ENCODE results near the gene PKP4.
"Not testable (repeated sequence)": the region's sequence is repeated elsewhere in the genome, so short reads cannot be mapped to it uniquely, and the experiment has no call there.

PKP4 gene

DNA sequence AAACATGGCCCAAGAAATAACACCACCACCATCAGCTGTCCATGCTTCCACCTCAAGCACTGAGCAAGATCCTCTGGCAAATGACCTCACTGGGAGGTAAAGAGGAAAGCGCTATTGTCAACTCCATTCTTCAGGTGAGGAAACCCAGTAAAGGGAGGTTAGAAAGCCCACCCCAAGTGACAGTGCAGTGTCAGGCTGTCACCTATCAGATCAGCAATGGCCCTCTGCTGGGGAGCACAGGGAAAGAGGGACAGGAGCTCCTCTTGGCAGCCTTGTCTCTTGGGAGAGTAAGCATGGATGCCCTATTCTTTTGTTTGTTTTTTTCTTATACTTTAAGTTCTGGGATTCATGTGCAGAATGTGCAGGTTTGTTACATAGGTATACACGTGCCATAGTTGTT, 234.1 kb downstream of the PKP4 start:
- DNase-seq = no peak

DNA sequence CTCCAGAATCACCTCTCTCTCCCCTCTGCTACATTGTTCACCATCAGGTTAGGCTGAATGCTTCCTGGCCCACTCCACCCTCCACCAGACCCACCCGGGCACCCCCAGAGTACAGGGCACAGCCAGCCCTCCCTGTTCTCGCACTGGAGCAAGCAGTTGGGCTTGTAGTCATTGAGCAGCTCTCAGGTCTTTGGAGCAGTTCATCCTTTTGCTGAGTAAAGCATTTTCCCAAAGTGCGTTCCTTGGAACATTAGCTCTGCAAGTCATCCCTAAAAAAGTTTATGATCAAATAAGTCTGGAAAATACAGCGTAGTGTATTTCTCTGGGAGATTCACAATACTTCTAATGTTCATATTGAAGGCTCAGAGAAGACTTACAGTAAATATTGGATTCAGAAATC, 234.9 kb downstream of the PKP4 start:
- DNase-seq = no peak

DNA sequence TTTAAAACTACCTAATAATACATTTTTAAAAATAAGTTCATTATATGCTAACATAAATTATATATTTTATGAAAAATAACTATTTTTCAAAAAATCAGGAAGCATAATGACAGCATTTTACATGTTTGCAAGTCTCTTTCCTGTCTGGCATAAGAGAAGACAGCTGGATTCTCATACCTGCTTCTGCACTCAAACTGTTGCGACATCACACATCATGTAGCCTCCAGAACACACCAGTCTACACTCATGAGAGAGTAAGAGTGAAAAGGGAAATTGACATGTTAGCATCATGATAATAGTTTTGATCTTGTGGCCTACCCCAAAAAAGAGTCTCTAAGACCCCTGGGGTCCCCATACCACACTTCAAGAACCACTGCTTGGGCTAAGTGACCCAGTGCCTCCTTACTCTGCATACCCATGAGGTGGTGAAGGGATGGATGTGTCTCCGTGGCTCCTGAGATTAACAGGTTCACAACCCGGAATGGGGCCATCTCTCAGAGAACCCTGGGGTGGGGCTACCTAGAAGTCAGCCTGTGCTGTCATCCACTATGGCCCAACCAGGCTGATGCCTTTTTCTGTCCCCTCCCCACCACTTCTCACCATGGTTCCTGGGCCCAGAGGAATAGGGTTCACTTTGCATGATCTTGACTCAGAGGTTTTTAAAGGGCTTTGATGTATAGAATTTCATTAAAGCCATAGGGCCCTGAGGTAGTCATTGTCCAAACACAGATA, 235.8 kb downstream of the PKP4 start:
- peak; percentile 5 for DNase-seq

DNA sequence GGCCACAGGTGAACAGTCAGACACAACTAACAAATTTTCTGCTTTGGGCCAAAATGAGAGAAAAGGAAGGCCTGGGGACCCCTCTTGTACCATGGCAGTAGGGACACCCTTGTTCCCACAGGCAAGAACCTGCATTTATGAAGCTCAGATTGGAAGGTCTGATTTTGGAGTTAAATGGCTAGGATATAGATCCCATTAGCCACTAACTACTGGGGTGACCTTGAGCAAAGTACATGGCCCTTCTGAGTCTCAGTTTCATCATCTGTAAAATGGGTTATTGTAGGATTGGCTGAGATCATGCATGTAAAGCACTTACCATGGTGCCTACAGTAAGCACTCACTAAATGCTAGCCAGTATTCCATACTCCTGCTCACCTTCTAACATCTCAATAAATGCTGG, 236.7 kb downstream of the PKP4 start:
- DNase-seq = no peak

DNA sequence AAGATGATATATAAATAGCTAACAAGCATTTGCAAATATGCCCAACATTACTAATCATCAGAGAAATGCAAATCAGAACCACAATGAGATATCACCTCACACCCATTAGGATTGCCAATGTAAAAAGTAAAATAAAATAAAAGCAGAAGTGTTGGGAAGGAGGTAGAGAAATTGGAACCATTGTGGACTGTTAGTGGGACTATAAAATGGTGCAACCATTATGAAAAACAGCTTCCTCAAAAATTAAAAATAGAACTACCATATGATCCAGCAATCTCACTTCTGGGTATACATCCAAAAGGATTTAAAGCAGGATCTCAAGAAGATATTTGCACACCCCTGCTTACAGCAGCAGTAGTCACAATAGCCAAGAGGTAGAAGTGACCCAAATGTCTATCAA, 238.6 kb downstream of the PKP4 start:
- DNase-seq = peak; percentile 70

DNA sequence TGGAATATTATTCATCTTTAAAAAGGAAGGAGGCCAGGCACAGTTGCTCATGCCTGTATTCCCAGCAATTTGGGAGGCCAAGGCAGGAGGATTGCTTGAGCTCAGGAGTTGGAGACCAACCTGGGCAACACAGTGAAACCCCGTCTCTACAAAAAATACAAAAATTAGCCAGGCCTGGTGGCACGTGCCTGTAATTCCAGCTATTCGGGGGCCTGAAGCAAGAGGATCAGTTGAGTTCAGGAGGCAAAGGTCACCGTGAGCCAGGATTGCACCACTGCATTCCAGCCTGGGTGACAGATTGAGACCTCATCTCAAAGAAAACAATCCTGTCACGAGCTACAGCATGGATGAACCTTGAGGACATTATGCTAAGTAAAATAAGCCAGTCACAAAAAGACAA, 239.0 kb downstream of the PKP4 start:
- DNase-seq = not testable (repeated sequence)

DNA sequence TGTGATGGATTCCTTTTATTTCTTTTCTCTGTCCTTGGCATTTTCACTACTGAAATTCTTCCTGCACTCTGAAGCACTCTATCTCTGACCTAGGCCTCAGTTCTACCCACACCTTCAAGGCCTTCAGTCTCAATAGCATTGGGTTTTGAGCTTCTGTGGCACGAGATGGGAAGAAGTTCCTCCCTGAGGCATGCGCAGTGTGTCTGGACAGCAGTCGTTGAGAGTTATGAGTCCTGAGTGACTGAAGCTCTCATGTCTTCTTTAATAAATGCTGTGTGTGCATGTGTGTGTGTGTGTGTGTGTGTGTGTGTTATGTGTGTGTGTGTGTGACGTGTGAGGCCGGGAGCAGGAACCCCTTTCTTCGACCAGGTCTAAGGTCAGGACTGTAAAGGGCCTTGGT, 242.6 kb downstream of the PKP4 start:
- no peak for DNase-seq

DNA sequence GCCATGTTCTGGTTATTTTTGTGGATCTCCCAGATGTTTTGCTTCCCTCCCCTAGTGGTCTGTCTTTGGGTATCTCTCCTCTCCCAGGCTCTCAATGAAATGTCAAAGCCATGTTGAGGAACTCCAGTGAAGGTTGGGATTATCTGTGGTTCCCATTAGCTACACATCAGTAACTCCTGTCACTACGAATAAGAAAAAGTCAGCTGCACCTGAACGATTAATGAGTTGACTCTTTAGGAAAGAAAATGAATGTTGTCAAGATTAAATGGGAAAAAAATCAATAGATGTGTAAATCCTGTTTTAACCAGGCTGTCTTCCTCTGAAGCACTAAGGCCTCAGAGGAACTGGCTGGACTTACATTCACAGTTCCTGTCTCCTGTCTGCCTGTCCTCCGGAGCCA, 244.3 kb downstream of the PKP4 start:
- no peak for DNase-seq

DNA sequence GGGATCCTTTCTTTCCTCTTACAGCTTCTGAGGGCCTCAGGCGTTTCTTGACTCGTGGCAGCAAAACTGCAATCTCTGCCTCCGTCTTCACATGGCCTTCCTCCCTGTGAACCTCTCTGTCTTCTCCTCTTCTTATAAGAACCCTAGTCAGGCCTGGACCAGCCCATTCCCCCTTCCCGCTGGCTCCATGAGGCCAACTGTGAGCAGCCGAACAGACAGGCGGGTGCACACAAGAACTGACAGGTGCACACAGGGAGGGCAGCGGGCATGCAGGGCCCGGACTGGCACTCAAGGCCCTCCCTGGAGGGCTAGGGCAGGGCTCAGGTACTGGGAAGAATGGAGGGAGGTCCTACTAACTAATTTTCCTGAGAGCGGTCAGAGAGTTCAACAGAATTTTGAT, 246.0 kb downstream of the PKP4 start:
- DNase-seq = no peak

DNA sequence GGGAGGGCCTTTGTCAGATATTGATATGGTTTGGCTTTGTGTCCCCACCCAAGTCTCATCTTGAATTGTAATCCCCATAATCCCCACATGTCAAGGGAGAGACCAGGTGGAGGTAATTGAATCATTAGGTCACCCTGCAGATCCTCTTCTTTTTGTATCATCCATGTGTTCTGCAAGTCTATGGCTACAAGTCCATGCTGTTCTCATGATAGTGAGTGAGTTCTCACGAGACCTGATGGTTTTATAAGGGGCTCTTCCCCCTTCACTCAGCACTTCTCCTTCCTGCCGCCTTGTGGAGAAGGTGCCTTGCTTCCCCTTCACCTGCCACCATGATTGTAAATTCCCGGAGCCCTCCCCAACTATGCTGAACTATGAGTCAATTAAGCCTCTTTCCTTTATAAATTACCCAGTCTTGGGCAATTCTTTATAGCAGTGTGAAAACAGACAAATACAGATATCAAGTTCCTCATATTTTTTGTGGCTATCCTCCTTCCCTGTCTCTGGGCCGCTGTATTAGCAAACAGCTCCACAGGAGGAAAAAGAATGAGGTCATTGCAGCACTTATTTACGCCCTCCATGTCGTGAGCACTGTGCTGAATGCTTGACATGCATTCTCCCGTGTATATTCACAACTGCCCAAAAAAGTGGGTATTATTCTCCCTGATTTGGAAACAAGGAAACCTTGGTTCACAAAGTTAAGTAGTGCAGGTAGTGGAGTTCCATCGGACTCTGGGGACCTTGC, 248.1 kb downstream of the PKP4 start:
- peak; percentile 67 for DNase-seq

DNA sequence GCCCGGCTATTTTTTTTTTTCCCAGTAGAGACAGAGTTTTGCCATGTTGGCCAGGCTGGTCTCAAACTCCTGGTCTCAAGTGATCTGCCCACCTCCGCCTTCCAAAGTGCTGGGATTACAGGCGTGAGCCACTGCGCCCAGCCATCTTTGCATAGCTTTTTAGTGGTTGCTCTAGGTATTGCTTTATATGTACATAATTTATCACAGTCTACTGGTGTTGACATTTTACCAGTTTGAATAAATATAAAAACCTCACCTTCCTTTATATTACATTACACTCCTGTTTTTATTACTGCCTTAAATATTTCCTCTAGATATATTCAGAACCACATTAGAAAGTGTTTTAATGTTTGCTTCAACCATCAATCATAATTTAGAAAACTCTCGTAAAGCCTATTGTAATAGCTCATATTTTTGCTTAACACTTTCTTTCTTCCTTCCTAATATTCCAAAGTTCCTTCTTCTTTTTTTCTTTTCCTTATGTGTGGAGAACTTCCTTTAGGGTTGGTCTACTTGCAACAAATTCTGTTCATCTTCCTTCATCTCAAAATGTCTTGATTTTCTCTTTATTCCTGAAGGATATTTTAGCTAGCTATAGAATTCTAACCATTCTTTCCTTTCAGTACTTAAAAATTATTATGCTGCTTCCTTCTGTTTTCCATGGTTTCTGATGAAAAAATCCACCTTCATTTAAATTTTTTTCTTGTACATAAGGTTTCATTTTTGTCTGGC, 256.2 kb downstream of the PKP4 start:
- DNase-seq = no peak

DNA sequence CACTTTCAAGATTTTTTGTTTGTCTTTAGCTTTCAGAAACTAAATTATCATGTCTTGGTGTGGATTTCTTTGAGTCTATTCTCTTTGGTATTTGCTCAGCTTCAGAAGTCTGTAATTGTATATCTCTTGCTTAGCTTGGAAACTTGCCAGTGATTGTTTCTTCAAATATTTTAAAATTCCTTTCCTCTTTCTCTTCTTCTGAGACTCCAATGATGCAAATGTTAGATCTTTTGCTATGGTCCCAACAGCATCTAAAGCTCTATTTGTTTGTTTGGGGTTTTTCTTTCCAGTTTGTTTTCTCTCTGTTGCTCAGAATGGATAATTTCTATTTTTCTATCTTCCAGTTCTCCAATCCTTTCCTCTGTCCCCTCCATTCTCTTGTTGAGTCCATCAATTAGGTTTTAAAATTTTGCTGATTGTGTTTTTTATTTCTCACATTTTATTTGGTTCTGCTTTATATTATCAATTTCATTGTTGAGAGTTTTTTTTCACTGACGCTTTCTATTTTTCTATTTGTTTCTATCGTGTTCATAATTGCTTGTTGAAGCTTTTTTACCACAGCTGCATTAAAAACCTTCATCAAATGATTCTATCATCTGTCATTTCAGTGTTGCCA, 256.9 kb downstream of the PKP4 start:
- no peak for DNase-seq

DNA sequence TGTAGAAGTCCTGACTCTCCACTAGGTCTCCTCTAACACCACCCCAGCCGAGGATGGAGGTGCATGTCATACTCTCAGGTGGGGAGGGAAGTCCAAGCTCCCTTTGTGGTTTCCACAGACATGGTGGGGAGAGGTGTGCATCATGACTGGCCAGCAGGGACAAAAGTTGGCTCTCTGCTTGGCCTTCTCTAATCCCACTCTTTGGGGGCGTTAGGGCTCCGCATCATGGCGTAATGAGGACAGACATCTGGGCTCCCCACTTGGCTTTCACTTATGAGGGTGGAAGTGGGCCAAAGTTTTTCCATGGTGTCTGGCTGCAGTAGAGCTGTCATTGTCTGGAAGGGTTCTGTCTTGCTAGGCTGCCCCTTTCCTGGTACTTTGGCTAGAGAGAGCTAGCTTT, 257.7 kb downstream of the PKP4 start:
- no peak for DNase-seq

DNA sequence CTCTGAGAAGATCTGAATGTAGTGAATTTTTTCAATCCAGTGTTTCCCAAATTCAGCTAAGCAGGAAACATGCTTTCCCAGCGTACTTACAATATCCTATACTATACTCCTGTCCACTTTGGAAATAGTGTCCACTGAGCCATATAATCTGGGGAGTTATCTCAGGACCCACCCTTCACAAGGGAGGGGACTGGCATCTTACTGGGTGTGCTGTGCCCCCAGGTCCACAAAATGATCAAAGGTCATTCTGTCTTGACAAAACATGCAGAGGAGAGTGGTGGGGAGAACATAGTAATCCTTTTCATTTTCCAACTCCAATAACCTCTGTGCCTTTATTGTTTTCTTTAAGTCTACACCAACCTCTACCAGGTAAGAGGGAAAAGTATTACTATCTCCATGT, 258.6 kb downstream of the PKP4 start:
- no peak for DNase-seq

DNA sequence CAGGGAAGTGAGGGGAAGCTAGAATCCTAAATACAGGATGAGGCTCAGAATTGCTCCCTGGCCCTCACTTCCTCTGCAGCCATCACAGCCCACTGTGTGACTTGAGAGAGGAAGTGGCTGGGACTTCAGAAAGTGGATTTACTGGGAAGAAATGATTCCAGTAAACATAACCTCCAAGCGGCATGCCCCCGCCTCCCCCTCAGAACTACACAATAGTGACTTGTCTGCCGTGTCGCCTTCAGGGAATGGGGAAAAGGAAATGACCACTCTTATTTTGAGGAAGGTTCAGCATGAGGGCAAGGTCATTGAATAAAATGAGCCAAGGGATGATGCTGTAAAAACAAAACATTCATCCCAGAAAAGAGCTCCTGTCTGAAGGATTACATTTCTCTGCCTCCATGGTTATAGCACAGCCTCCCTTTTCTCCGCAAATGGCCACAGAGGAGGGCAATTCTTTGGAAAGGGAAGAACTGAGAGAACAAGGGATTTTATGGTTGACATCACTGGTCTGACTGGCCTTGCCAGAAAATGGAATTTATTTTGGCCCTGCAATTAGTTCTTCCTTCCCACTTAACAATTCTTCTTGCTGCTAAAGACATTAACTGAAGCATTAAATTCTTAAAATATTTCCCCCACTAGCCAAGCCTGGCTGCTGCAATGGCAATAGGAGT, 259.5 kb downstream of the PKP4 start:
- DNase-seq = peak; percentile 13

DNA sequence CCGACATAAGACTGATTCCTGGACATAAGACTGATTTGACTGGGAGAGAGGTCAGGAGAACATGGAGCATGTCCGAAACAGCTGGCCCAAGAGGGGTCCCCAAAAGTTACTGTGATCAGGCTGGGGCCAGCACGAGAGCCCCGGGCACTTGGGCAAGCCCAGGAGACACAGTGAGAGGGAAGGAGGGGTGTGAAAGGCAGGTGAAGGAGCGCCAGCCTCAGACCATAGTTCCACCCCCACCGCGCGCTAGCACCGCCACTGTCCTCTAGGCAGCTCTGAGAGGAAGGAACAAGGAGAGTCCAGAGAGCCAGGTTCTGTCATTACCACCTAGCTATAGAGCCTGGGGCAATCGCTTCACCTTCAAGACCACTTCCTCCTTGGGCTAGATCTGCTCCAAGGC, 260.2 kb downstream of the PKP4 start:
- DNase-seq = no peak

DNA sequence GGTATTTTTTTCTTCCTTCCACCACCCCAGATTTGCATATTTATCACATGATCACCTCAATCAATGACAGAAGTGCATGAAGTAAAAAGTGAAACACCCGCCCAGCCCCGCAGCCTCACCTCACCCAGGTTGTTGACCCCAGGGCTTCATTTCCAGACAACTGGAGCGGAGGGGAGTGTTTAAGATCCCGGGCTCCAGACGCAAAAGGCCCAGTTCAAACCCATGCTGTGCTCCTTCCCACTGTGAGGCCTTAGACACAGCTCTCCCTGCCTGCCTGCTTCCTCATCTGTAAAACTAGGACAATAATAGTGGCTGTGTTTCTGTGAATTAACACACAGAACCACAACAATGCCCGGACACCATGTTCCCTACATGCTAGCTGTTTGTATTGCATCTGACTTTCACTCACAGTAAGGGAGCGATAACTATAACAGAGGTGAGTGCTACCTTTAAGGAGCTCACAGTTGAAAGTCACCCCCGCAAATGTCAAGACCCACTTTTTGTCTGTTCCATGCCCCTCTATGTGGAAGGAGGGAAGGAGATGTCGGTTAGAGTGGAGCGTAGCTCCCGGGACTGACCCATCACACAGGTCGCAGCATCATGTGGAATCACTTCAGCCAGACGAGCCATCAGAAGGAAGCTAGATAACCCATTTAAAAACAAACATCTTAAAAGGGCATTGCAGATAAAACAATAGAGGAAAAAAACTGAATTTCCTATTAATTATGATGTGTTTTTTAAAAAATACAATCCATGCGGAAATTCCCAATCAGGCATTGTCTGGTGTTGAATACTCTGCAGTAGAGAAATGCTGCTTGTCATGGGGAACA, 260.8 kb downstream of the PKP4 start:
- no peak for DNase-seq

DNA sequence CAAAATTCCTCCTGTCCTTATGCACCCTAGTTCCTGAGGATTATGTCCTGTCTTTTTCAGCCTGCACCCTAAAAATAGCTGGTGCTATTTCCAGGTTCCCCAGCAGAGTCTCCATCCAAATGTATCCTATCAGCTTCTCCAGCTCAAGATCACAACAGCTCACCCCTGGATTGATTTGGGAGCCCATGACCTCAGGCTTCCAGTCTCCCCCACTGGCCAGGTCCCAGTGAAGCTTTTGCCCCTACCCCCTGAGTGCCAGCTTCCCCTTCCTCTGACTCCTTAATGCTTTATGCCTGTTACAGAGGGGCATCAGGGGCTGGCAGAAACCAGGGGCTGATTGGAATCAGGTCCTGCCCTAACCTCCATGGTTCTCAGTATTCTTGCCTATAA, 261.4 kb downstream of the PKP4 start:
- no peak for DNase-seq

DNA sequence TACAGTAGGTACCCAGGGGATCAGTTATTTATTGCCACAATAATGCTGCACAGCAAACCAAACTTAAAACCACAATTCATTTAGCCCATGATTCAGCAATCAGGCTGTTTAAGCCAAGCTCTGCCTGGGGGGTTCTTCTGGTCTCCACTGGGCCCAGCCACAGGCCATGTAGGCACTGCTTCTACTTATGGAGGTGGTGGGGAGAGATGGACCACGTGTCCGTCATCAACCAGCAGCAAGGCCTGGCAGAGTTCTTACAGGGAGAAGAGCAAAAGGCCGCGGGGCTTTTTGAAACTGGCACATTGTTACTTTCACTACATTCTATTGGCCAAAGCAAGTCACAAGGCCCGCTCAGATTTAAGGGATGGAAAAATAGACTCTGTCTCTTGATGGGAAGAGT, 262.1 kb downstream of the PKP4 start:
- no peak for DNase-seq

DNA sequence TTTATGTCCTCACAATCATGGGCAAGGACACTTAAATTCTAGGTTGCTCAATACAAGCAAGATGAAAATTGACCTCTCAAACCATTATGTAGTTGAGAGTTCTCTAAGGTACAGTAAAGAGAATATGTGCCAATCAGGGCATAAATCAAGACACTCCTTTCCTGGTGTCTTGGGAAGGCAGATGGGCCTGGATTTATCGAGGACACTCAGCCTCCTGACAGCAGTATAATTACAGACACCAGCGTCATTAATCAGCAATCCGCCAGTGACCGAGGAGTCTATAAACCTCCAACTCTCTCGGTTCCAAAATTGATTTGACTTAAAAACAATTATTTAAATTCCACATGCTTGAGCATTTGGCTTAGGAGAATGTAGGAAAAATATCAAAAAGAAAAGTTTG, 262.7 kb downstream of the PKP4 start:
- no peak for DNase-seq

DNA sequence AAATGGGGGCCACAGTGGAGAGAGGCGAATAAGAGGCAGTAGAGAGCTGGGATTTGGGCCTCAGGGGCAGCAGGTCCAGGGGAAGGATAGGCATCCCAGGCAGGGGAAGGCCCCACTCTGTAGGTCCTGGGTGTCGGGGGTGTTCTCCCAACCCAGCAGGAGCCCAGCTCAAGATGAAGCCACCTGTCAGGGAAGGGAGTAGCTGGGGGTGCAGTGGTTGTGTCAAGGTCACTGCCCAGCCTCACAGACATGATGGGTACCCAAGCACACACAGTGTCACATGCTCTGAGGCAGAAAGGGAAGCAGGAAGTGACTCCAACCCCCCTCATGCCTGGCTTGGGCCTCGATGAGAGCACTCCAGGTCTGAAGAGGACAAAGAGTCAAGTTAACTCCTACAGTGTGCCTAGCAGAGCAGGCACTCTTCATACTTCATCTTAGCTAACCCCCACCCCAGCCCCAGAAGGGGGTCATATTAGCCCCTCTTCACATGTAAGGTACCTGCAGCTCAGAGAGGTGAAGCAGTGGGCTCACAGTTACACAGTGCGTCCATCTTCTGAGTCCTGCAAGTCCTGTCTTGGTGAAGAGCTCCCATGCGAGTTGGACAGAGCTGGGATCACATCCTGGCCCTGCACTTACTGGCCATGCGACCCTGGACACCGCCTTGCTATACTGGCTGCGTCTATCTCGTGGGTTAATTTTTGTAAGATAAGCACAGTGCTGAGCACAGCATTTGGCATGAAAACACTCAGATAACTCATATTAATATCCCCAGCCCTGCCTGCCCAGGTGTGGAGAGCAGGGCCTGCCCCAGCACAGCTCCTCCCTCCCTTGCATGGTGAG, 265.7 kb downstream of the PKP4 start:
- DNase-seq = peak; percentile 4
